SHP77 (cell line): ENCODE data around the gene COL25A1.

Source experiments
- DNase-seq, 2 experiments: peaks; one replicate each; lab custom pipeline; 2025; lab: John Stamatoyannopoulos, UW

The COL25A1 gene

DNA sequence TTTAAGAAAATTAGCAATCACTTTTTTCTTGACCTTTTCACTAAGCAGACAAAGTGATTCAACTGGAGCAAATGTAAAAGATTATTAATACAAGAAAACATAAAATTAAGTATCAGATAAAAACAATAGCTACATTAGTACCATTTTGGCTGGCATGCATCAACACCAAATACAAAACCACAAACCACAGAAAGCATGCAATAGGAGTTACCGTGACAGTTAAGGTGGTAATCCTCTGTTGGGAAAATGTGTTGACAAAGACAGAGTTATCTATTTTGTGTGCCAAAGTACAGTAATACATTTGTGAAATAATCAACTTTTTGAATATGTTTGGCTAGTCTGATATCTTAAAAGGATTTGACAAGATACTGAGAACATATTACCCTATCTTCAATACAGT lies 449.8 kb downstream of the COL25A1 start:
- no peak for DNase-seq

DNA sequence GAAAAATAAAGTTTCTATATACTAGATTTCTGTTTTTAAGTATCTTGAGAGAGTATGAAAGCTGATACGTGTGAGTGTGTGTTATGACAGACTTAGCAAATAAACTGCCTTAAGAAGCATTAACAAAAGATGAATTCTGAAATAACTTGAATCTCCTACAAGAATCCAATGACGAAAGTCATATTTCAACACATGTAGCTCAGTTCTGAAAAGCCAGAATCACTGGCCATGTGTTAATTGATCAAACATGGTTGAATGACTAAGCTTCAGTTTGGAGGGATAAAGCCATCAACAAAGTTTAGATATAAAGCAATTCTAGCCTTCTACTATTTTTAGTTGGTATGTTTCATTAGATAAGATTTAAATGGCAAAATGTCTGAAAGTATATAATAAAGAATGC lies 451.1 kb downstream of the COL25A1 start:
- DNase-seq: no peak

DNA sequence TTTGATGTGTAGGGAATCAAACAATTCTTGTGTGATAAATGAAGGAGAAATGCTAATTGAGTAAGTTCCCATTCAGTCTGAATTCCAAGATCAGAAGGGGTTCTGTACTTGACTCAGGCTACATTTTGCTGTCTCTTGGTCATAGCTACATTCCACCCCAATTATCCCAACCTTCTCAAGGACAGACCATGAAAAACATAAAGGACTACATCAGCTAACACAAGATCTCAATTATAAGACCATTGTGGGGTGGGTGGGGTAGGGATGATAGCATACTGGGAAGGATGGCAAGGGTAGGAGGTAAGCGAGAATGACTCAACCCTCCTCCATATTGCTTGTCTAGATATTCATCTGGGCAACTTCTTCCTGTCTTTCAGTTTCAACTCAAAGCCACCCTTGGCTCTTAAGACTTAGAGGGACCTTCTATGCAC lies 452.2 kb downstream of the COL25A1 start:
- DNase-seq: no peak

DNA sequence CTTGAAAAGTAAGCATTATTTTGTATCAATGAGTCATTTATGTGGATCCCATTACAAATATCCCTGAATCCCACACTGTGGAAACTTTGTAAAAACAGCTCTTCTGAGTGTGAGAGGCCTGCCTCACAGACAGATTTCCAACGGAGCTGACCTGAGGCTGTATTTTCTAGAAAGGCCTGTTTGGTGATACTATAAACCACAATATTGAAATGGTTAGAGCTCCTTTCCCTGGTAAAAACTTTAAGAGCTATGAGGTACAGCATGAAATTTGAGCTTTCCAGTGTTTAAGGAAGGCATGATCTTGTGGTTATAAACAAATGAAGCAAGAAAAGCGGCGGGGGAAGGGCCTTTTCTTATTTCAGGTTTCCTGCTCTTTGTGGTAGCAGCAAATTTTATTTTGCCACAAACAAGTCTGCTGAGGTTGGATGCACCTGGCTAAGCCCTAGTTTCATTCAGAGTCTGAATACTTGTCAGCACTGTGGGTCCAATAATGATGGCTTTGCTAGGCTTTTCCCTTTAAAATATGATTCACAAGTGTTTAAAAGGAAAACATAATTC lies 452.8 kb downstream of the COL25A1 start:
- DNase-seq: no peak

DNA sequence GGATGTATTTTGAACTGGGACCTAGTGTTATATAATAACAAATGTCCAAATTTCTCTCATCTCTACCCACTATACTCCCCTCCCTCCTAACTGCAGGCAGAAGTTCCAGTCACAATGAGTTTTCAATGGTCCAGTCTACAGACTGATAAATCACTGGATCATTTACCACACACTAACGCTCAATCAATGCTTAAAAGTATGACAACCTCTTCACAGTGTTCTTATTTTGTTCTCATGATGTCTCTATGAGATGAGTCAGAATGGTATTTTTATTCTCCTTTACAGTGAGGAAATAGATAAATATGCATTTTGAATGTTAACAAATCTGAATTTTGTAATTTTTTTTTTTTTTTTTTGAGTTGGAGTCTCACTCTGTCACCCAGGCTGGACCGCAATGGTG lies 455.9 kb downstream of the COL25A1 start:
- DNase-seq: no peak

DNA sequence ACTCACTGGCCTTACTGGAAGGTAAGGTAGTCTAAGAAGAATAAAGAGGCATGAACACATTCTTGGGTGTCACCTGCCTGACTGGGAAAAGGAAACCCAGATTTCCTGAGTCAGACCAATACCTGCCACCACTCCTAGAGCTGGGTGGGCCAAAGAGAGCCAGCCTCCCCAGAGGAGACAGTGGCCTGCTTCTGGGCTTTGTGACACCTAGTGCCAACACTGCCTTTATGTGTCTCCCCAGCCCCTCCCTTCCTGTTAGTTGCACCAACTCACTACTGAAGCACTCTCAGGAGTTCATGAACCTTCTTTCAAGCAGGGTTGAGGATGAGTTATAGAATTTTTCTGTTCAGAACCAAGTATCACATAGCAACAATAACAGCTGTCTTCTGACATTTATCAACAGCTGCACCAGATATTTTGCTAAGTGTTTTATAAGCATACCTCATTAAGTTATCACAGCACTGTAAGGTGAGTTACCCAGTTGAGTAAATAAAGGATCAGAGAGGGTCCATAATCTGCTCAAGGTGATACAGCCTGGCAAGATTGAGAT lies 462.0 kb downstream of the COL25A1 start:
- DNase-seq: no peak

DNA sequence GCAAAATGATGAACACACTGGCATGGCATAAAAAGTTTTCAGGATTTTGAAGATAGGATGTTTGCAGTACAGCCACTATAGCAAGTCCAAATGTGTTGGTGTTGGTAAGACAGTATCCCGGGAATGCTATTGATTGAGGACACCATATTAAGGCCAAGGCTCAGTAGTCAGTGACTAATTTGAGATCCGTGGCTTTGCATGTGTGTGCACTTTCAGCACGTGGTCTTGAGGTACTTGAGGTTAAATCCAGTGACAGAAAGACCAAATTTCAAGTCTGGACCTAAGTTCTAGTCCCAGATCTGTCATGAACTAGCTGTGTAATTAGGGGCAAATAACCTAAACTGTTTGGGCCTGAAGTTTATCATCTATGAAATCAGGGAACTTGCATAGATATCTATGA lies 463.1 kb downstream of the COL25A1 start:
- DNase-seq: no peak

DNA sequence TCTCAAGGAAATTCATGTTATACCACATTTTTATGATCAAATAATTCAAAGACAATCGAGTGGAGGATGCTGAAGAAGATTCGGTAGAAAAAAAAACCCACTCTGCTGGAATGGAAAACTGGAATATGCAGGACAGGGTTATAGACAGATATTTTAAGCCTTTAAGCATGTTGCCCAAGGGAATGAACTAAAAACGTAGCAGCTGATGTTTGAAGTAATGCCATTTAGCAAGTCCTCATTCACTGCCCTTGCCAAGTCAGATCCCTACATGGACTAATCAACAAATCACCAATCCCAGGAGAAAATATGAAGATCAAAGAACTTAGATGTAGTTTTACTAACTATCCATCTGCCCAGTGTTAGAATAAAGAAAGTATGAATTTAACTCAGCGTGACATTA lies 464.0 kb downstream of the COL25A1 start:
- no peak for DNase-seq

DNA sequence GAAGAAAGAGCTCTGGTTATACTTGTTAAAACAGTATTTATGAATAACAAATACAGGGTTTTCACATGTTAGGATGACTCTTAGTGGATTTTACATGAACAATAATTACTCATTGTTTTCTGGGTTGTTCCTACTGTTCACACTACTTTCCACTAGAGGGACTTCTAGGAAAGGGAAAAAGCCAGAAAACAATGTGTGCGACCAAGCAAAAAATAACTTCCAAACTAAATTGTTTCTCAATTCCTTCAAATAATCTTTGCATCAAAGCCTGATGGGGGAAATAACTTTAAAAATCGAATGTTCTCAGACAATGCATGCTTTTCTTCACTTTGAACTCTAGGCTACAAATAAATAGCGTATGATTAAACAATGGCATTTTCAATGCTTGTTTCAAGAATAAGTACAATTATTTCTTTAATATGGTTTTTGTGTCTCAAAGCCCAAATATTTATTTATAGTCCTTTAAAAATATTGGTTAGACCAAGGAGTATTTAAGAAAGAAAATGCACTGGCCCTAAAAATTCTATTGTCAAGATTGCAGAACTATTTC lies 467.5 kb downstream of the COL25A1 start:
- DNase-seq: no peak

DNA sequence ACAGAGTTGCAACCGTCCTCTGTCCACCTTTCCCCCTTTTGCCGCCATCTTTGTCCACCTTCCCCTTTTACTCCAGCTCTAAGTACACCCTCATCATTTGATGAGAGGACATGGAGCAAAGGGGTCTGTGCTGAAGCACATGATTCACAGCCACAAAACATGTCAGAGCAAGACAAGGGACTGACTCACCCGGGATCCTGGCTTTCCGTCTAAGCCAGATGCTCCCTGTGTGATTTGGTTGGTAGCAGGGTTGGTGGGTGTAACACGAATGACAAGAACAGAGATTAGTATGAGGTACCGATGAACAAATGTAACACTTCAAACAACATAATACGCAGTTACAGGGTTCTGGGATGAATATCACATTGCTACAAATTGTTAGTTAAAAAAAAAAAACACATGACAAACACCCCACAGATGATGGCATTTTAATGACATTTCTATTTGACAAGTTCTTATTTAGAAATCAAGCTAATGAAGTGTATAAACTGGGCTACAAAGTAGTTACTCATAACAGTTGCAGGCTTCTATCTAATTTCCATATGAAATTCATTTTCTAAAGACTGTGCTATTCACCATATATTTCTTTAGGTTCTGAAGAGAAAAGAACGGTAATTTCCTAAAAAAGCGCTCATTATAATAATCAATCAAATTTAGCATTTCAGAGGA lies 468.2 kb downstream of the COL25A1 start:
- DNase-seq: no peak

DNA sequence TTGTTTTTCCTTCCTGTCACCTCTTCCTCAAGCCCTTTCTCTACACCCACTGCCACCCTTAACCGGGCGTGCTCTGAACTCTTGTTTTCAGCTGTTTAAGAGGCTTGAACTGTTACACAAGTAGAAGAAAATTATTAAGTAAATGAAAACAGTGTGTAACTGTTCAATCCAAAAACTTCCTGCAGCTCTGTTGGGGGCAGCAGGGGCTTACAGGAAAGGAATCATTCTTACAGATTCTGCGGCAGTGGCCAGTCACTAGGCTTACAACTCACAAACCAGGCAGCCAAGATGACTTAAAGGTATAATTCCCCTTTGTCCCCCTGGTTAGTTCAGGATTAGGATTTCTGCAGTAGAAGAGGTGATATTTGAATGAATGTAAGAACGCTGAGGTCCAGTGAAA lies 469.4 kb downstream of the COL25A1 start:
- DNase-seq: no peak

DNA sequence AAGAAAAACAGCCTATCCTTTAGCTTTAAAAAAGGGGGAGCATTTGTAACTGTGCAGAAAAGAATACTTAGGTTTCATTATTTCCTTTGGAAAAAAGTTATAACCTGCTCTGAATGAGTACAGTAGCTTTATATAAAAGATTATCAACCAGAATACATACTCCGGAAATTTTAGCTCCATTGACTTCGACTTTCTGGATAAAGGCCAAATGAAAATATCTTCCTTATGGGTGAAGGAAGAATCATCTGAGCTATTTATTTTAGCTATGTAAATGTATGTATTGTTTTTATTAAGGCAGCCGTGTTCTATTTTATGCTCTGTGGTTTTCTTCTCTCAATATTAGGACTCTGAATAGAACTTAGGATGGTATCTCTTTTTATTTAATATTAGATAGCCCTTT lies 470.6 kb downstream of the COL25A1 start:
- no peak for DNase-seq

DNA sequence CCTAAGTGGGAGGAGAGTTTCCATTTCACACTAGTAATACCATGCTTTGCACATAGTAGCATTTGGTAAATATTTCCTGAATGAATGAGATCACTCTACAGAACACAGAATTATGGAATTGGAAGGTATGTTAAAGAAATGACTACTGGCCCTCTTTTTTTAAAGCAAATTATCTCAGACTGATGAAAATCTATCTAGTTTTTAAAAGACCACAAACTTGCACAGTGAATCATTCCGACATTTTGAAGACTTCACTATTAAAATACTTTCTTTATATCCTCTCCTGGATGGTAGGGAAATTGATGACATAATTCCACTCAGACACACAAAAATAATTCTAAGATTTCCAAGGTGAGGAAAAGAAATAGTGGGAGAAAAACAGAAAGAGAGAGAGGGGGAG lies 471.2 kb downstream of the COL25A1 start:
- no peak for DNase-seq

DNA sequence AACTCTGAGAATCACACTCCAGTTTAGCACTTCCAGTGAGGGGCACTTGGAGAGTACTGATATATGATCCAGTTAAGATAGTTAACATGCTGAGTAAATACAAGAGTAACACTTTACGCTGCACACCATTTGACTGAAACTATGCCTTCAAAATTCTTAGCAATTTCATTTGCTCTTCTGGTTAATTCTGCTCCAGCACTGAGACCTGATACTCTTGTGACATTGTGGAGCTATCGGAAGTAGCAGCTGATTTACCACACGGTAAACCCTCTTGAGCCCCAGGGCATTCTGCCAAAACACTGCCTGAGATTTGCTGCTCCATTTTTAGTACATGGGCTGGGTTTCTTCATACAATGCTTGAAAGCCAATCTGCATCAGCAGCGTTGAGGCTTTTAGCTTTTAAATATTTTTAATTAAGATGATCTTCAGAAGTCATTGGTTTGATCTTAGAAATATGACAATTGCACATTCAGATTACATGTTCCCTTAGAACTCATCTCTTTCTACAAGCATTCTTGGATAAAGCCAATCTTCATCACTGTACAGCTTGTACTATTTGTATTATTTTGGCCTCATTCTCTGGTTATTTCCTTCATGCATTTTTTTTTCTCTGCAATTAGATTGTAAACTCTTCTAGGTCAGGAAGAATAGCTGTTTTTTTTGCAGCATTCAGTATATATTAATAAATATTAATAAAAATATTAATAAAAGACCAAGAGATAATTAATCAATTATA lies 471.8 kb downstream of the COL25A1 start:
- peak; percentile 75 to 76 for DNase-seq

DNA sequence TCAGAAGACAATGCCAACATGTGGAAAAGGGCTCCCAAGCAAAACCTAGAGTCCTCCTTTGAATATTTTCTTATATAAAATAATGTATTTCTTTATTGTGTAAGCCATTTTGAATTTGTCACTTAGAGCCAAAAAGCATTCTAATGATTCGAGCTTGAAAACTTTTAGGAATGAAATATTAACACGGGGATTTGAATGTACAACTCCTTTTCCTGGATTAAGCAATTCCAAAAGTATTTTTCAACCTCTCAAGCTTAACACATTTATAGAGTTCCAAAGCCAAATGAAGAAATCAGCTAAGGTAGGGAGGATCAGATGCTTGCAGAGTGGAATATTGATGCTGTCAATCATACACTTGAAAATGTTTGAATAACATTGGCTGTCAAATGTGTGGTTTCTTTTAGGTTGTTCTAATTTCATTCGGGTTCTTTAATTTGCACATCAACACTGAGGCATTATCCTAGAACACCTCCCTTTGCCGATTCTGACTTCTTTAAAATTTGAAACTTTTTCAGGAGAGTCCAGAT lies 472.4 kb downstream of the COL25A1 start:
- DNase-seq: no peak

DNA sequence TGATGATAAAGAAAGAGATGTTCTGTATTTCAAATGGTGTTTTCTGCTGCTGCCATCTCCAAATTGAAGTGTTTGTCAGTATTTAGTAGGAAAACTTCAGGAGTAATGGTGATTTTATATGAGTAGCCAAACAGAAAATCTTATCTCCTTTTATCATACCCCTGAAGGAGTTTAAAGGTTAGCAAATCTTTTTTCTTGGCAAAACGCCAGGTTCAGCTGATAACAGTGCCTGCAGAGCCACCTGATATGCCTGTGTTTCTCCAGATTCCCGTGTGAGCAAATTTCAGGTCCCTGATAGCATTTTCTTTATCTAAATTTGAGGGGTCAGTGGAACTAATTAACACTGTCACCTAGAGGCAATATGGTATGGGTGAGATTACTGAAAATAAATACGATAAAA lies 473.8 kb downstream of the COL25A1 start:
- DNase-seq: no peak

DNA sequence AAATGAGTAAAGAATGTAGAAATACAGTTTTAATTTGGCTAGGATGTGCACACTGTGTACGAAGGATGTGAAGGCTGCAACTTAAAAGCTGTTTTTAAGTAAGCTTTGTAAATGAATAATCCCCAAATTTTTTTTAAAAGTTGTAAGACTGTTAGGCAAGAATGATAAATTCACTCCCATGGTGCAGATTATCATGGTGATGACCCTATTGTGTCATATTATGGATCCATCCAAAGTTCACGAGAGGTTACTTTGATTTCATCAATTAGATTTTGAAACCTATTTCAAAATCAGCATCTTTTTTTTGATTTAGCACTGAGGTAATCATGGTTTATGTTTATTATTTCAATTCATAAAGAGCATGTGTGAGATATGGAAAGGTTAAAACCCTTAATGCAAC lies 476.7 kb downstream of the COL25A1 start:
- DNase-seq: no peak

DNA sequence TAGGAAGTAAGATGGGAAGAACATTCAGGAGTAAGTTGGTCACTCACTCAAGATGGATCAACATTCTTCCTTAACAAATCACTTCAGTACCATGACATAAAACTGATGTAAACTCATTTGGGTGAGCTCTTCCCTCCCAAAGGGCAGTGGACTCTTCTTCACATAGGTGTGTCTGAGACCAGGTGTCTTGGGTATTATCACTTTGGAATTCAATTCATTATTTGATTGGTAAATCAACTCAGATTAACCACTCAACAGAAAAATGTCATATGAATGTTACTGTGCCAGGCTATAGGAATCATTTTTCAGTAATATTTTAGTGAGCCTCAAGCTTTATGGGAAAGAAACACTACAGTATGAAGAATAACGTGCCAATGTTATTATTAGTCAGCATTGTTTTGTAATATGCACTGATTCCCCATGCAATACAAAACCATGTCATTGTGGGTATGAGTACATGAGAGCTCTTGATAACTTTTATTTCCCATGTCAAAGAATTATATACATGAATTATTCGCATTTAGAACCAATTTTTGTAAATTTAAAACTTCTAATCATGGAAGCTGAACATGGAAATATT lies 481.0 kb downstream of the COL25A1 start:
- DNase-seq: no peak

DNA sequence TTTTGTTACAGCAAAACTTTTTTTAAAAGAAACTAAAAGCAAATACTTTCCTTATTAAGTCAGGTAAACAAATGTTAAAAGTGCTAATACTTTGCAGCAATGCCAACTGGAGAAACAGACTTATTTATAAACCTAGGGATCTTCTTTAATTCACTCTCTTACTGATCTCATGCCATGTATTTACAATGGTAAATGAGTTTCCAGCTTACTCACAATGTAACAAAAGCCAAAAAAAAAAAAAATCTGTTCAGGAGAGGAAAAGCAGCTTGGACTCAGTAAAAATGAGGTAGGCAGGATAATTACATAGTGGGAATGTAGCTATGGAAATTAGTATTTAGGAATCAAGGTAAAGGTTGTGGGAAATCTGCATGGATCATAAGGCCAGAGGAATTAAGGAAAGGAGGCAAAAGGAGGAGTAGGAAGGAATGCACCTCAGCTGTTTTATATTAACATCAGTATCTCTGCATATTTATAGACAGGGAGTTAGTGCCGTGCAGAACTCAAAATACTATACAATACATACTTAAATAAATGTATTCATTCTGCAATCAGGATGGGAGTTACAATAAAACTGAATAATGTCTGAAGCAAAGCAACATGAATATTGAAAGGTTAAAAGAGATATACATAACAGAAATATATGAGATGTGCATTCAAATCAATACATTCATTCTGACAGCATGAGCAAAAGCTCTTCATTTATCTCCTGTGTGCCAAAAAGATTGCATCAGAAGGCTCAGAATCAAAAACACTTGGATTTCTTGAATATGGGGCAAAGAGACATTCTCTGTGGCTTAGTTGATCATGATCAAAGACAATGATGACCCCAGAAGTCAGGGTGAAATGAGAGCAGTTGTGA lies 481.7 kb downstream of the COL25A1 start:
- DNase-seq: no peak

DNA sequence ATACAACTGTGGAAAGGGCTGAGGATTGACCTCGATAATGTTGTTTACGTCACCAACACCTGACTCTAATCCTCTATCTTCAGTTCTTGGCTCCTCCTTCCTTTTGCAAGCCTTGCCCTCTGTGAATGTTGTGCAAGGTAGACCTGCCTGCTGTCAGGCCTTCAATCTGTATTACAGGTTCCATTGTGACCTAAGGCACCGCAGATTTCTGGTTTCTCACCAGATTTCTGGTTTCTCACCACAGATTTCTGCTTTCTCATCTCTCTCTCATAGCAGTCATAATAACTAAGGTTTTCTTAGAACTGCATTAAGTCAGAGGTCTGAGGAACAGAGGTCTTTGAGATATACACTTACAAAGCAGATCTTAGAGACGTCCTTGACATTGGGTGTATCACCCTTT lies 488.1 kb downstream of the COL25A1 start:
- DNase-seq: no peak

DNA sequence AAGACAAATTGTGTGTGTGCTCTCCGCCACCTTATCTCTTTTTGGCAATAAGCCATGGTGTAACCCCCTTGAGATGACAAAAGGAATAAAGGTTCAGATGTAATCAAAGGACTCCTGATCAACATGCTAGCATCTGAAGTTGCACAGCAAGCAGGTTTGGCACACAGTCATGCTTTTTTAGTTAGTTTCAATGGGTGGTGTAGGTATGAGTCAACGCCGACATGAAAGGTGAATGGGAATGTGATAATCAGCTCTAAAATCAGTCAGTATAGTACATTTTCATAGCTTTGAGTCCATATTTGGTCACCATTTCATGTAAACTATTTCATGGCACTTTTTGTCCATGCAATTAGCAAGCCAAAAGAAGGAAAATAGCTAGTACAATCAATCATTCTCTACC lies 489.2 kb downstream of the COL25A1 start:
- DNase-seq: no peak
